GM21723 (cell line): ENCODE measurements around the gene HOXB7.

ENCODE experiments used
- ATAC-seq: cut with Tn5 transposase; IDR thresholded peaks from one replicate; pipeline ENCODE4 v1.9.1; 2021; ENCODE audit warnings: mild to moderate bottlenecking, moderate library complexity; ENCODE audit not compliant: unreplicated experiment

The HOXB7 gene

GRCh38 chr17:48596000-48596734 lies 14.7 kb downstream of the HOXB7 start:
- ATAC-seq, result no peak

GRCh38 chr17:48595278-48595999 lies 15.4 kb downstream of the HOXB7 start:
- no peak for ATAC-seq

GRCh38 chr17:48594538-48595277 lies 16.1 kb downstream of the HOXB7 start:
- no peak for ATAC-seq

GRCh38 chr17:48593840-48594537 lies 16.8 kb downstream of the HOXB7 start:
- ATAC-seq, result no peak

GRCh38 chr17:48593126-48593829 lies 17.5 kb downstream of the HOXB7 start, which contains the start of gene HOXB5:
TSS of gene HOXB5 (minus strand) at chr17:48593779. CDS start at chr17:48593682, 97 bp downstream.
- no peak for ATAC-seq

- no peak for ATAC-seq
Measured at GRCh38 chr17:48592577-48592976, 18.2 kb downstream of the HOXB7 start.

GRCh38 chr17:48592057-48592514 lies 18.7 kb downstream of the HOXB7 start:
- ATAC-seq, result no peak

GRCh38 chr17:48591255-48592056 lies 19.4 kb downstream of the HOXB7 start:
- no peak for ATAC-seq

- no peak for ATAC-seq
Measured at GRCh38 chr17:48590607-48591161, 20.1 kb downstream of the HOXB7 start.

- ATAC-seq, result no peak
Measured at GRCh38 chr17:48589831-48590606, 20.8 kb downstream of the HOXB7 start, which contains the start of gene HOXB3. TSS of gene HOXB3 (minus strand) at chr17:48590241. CDS start at chr17:48552474, 37,767 bp downstream.

GRCh38 chr17:48589060-48589830 lies 21.6 kb downstream of the HOXB7 start:
- ATAC-seq, result no peak

GRCh38 chr17:48588528-48588927 lies 22.3 kb downstream of the HOXB7 start:
- ATAC-seq, result no peak

- no peak for ATAC-seq
Measured at GRCh38 chr17:48588074-48588415, 22.8 kb downstream of the HOXB7 start.

GRCh38 chr17:48587276-48588073 lies 23.3 kb downstream of the HOXB7 start:
- ATAC-seq, result no peak

GRCh38 chr17:48586355-48587258 lies 24.2 kb downstream of the HOXB7 start:
- no peak for ATAC-seq
